ENCODE results near the gene TCERG1. TPM values are rescaled to one million over a fixed set of nuclear protein-coding genes. Genes with fewer than 3 reads are reported as not detected.

Gene TCERG1
- total and polyA plus RNA-seq, 9 of the 15 experiments (the other 6 are each of a cell fraction or from before 2014, with no cell fraction given): 50.3 to 148 (median 119) TPM

- H3K79me2 ChIP-seq (ENCODE audit: control insufficient read depth, insufficient read depth, low read length): no peaks in the 10 kb centered on the region
- ChIA-PET CTCF (ENCODE audit: low intra/inter-chr PET ratio) (interaction anchor here (0.8 kb wide), 1 partner anchor 644 kb away, joined by 7 read pairs; no protein-coding TSS in a partner anchor), POLR2A (no interaction called here)
- intact Hi-C loops (cut with micrococcal nuclease) (loop anchor here (5.0 kb wide), 1 partner anchor 1033 kb away; no protein-coding TSS in a partner anchor), in situ Hi-C loops (cut with MboI) (loop anchor here (5.0 kb wide), 1 partner anchor 413 kb away; no protein-coding TSS in a partner anchor)
- no peak overlapping the region for H3K27ac ChIP-seq (ENCODE audit: extremely low read depth, low read depth, low read length)
- H3K9me3 ChIP-seq (replicated peaks; ENCODE audit: control insufficient read depth, insufficient read depth, low read depth, low read length): no peaks in the 10 kb centered on the region
- no peak overlapping the region for H3K4me3 ChIP-seq
- H3K9ac ChIP-seq (ENCODE audit: insufficient read depth in 1 of 2, low read depth in 2 of 2, low read length in 2 of 2): no peak overlapping the region
- H3K4me2 ChIP-seq (ENCODE audit: insufficient read depth, low read length): no peak overlapping the region
- H3K36me3 ChIP-seq (ENCODE audit: control insufficient read depth, insufficient read depth, low read length): no peaks in the 10 kb centered on the region
- no TSS peak for BruUV-seq (replicated peaks)
- DNase-seq (ENCODE audit: extremely low read depth in 1 of 4, low spot score in 3 of 4) (no peak), ATAC-seq (no peak), FAIRE-seq (no peak)
- no peak overlapping the region for H2AFZ ChIP-seq (ENCODE audit: low read depth, low read length)
- H3K9me1 ChIP-seq (ENCODE audit: control insufficient read depth, insufficient read depth, low read length): no peaks in the 10 kb centered on the region
- no peaks in the 10 kb centered on the region for H4K20me1 ChIP-seq (replicated peaks; ENCODE audit: control insufficient read depth, insufficient read depth, low read length)
- H3K4me1 ChIP-seq (replicated peaks in 1 of 2; ENCODE audit: control insufficient read depth in 2 of 2, insufficient read depth in 2 of 2, low read length in 2 of 2): no peaks in the 10 kb centered on the region
- H3K27me3 ChIP-seq (ENCODE audit: control insufficient read depth in 2 of 2, insufficient read depth in 2 of 2, low read length in 2 of 2): peaks cover 0 to 6% of the 10 kb centered on the region in 2 experiments; a peak in 1 of 5 replicates
- no peak for TF ChIP-seq ADNP (tag; IDR thresholded peaks at IDR 0.05)
- TF ChIP-seq STAT5A (IDR thresholded peaks at IDR 0.05; ENCODE audit: borderline replicate concordance, low read length): no peak
- TF ChIP-seq HDAC1 (IDR thresholded peaks at IDR 0.05): no peak
- no peak for TF ChIP-seq PHTF2 (CRISPR knock-in tag; IDR thresholded peaks at IDR 0.05)
- no peak for TF ChIP-seq EP300 (IDR thresholded peaks at IDR 0.05; ENCODE audit: low read length)
- no peak for TF ChIP-seq NCOA4 (IDR thresholded peaks at IDR 0.05; ENCODE audit: partially characterized antibody)
- no peak for TF ChIP-seq ZBTB34 (CRISPR knock-in tag; IDR thresholded peaks at IDR 0.05)
- TF ChIP-seq MTA2 (IDR thresholded peaks at IDR 0.05; ENCODE audit: low read depth): no peak
- no peak for TF ChIP-seq HNRNPLL (IDR thresholded peaks at IDR 0.05; ENCODE audit: low read depth, low read length, poor library complexity, severe bottlenecking)
- no peak for TF ChIP-seq ZNF212 (CRISPR knock-in tag; IDR thresholded peaks at IDR 0.05)
- TF ChIP-seq TEAD4 (IDR thresholded peaks at IDR 0.05; ENCODE audit: low read length): no peak
- TF ChIP-seq TEAD4 (CRISPR knock-in tag; IDR thresholded peaks at IDR 0.05; ENCODE audit: borderline replicate concordance): no peak
- no peak for TF ChIP-seq FOXJ2 (tag; IDR thresholded peaks at IDR 0.05)
These were observed 97.1 kb downstream of the TCERG1 start for GRCh38 chr5:146544232-146544631.
